HG03066 (cell line): ENCODE data around the gene NEB.
"Not testable (repeated sequence)": the region's sequence is repeated elsewhere in the genome, so short reads cannot be mapped to it uniquely, and the experiment has no call there.

ENCODE experiments used
- ATAC-seq: cut with Tn5 transposase; IDR thresholded peaks from one replicate; pipeline ENCODE4 v1.9.1; 2021; ENCODE audit warnings: low read depth; ENCODE audit not compliant: unreplicated experiment

Gene NEB

DNA sequence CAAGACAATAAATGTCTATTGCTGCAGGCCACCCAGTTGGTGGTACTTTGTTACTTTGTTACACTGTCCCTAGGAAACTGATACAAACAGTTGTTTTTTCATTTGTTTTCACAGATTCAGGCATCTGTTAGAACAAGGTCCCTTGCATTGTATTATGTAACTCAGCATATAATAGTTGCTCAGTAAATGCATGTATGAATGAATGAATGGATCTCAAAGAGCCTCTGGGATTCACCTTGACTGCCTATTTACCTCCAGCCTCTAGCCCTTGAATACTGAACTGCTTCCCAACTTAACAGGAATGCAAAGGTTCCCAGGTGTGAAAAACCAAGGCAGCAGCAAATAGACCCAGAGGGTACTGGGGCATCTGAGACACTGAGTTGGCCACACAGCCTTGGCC, 27.4 kb upstream of the NEB start:
- no peak for ATAC-seq

GRCh38 chr2:151761193-151761592, 26.9 kb upstream of the NEB start:
- no peak for ATAC-seq

DNA sequence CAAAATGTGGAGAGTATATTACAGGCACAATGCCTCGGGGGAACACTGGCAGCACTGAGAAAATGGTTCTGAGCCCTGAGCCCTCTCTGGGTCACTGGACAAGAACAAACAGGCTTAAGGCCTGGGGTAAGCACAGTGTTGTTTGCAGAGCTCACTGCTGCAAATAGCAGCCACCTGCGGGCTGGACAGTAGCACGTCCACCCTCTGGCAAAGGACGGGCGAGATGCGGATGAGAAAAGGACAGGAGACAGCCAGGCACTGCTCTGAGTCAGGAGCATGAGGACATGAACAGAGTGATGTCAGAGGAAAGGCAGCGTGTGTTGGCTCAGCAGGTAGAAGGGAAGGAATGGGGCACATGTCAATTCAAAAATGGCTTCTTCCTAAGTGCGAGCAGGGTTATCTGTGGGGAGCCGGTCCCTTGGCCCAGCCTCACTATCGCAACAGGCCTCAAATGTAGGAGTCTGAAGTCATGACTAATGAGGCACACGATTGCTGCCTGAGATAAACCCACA, 25.9 kb upstream of the NEB start:
- ATAC-seq: no peak

- ATAC-seq: no peak
These were observed 24.5 kb upstream of the NEB start for GRCh38 chr2:151758744-151759143.

- ATAC-seq: no peak
These were observed 23.6 kb upstream of the NEB start for GRCh38 chr2:151757861-151758260.

DNA sequence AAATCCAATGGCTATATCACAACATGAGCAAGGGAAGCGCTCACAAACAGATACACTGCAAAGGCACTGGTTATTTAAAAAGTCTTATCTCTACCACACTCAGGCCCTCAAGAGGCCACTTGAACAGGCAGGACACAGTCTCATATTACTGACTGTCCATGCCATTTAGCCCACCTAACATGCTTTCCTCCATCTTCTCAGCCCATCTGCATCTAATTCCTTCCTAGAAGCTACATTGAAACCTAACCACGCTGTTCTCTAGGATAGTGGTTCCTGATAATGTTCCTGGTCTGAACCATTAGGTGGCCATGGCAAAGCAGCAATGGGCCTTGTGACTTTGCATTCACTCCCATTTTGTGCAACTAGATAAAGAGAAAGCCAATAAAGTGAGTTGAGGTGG, 22.5 kb upstream of the NEB start:
- ATAC-seq: no peak

DNA sequence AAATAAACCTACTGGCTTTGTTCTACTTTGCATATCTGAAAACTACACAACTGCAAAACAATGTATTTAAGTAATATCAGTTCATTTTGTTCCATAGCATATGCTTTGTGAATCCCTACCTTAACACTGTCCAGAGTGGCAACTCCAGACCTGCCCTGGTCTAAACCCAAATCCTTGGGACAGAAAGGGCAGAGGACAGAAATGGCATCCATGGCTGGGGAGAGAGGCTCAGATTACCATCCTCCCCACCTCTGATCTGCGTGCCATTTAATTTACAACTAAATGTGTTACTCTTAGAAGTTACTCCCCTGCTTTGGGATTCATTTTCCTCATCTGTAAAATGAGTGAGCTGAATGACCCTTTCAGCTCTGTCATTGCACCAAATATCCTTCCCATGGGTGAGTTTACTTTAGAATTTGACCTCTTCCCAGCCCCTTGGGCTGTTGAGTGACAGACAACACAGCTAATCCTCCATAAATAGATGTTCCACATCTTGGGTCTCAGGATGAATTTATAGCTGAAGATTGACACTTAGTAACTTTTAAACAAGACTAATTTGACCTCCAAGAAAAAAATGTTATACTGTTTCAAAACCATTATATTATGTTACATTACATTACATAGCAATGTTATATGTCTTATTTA, 20.1 kb upstream of the NEB start:
- no peak for ATAC-seq

DNA sequence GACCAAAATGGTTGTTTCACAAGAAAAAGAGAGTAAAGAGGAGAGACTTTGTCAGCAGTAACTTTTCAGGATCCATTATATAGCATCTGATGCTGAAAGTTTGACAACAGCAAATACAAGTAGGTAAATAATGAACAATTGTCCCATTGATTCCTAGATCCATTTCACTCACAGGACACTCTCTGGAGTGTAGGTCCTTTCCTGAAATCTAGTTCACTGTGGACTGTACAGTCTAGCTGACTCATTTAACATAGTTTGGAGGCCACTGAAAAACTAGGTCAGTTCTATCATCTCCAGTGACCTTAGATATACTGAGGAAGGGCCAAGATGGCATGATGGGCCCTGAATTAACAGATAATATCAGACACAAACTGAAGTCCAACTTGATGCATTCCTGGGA, 19.3 kb upstream of the NEB start:
- ATAC-seq: no peak

- not testable (repeated sequence) for ATAC-seq
These were observed 11.0 kb upstream of the NEB start for GRCh38 chr2:151745261-151745660.

DNA sequence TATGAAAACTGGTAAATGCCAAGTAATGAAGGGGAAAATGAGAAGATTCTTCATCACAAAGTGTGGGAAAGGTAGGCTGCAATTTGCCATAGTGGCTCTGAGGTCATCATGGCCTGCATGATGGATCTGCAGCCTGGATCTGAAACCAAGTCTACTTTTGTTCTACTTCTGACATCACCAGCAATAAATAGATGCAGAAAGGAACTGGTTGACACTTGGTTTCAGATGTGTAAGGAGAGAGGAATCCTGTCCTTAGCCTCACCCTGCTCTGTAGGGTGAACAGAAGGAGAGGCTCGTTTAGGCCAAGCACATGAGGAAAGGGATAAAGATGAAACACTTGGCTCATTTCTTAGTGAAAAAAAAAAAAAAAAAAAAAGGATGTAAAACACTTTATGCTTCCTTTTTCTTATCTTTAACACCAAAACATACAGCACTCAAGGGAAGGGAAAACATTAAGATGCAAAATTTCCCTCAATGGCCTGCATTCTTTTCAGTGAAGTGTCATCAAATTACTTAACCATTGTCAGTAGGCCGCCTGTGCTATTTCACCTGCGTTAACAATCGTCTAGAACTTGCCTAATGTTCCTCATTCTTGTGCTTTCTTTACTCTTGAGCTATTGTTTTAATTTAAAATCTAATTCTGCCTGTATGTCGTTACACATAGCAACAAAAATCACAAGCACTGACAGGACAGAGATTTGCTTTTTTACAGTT, 3.9 kb downstream of the NEB start:
- ATAC-seq: peak; percentile 63

GRCh38 chr2:151729837-151730236, 4.4 kb downstream of the NEB start:
- peak; percentile 43 for ATAC-seq

- no peak for ATAC-seq
These were observed 4.9 kb downstream of the NEB start for GRCh38 chr2:151729415-151729811.

DNA sequence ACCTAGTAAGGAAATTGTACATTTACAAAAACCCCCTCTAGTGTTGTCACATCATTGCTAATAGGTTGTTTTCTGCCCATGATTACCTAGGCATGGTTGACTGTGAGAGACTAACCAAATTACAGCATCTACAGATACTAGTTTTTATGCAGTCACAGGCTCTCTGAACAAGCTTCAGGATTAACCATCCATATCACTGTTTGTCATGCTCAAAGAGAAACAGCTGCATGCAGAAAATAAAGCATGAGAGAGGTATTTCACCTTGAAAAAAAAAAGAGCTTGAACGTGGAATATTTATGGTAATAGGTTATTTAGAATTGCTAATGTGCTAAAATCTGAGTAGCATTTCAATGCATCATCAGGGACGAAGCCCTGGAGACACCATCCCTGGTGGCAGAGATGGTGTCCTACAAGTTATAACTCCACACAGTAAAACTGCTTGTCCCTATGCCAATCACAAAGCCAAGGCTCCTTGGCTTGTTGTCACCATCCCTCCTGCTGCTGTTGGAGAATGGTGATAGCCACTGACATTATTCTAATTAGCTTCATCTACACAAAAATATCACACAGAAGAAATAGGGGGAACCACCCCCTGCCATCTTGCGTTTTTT, 5.4 kb downstream of the NEB start:
- ATAC-seq: no peak

DNA sequence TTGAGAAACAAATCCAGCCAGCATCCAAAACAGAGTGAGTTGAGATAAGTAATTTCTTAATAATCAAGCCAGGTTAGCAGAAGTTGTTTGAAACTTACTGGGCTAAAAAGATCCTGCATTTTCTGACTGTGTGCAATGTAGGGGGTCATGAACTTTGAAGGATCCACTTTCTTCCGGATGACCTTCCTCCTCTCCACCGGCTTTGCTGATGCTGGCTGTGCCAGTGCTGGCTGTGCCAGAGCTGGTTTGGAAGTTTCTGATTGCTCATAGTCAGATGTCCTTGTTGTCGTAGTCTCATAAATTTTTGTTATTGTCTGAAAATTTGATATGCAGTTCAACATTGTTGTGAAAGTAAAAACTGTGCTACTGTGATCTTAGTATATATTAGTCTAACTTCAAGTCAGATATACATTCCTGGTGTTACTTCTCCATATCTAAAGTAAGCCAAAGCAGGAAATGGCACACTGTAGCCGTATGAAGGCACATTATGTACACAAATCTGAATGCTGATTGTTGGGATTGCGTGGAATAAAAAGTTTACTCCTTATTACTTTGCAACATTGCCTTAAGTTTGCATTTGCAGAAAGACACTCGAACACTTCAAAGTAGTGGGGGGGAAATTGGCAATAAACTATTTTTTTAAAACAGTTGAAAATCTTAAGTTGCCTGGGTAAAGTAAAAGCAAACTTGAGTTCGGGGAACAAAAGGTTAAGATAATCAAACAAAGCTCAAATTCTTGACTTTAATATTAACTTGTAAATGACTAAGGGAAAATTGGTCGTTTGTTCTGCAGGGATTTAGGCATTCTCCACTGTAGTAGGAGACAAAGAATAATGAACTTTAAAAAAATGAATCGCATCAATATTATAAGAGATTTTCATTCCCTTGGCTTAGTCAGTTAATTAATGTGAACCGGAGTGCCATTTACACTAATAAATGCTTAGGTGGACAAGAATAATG, 6.4 kb downstream of the NEB start:
- ATAC-seq: no peak

DNA sequence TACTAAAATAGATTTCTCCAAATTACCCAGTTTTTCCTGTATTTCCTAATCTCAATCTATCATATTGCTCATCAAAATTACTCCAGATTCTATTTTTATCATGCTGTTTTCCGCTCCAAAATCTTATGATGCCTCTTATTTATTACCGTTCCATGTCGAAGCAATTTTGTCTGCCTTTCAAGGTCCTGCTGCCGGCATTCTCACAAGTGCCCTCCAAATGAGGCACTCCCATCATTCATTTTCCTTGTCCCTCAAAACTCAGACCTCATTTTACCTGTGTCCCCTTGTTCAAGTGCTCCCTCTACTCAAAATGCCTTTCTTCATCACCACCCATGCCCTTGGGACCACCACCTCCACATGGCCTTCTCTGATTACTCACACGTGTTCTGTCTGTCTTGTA, 13.1 kb downstream of the NEB start:
- ATAC-seq: no peak

- no peak for ATAC-seq
These were observed 13.8 kb downstream of the NEB start for GRCh38 chr2:151720521-151720920.

GRCh38 chr2:151718796-151719195, 15.5 kb downstream of the NEB start:
- no peak for ATAC-seq

DNA sequence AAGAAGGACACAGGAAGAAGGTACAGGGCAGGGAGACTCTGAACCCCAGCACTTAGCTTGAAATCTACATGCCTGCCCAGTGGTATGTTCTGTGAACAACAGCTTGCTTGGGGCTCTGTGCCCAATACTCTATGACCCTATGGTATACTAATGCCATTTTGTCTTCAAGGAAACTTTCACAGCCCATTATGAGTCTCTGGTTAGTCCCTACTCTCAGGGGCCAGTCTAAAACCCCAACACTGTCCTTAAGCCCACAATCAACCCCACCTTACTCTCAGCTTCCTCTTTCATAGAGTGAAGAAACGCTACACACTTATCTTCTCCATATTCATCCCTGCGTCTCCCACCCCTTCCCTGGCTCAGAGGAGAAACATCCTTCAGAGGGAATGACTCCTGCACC, 16.0 kb downstream of the NEB start:
- no peak for ATAC-seq

- ATAC-seq: no peak
These were observed 17.6 kb downstream of the NEB start for GRCh38 chr2:151716721-151717120.

DNA sequence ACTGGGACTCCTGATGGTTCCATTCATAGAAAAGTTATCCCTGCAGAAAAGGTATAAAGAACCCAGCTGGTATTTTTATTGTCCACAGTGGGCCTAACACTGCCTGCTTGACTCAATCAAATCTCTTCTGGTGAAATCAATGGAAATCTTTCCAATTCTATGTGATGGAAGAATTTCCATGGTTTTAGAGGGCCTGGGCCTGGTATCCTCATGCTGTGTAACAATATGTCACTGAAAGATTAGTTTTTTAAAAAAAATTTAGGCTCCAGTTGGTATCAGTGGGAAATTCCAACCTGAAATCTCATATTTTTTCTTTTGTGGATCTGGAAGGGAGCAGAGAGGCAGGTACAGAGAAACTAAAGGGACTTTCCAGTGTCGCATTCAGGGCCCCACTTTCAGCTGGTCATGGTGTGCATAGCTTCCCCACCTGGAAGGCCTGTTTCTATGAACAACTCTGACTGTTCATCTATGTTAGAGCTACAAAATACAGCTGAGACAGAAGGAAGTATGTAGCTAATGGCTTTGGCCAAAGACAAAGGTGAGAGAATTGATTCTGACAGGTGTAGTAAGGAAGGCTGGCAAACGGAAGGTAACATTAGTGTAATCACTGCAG, 20.9 kb downstream of the NEB start:
- ATAC-seq: no peak
